Measurements from ENCODE around the gene BTNL8. TPM values are rescaled to one million over a fixed set of nuclear protein-coding genes. Genes with fewer than 3 reads are reported as not detected.

The BTNL8 gene
- total RNA-seq, 4 donors from 2014 or later, result 19.7 to 156 (median 59.0) TPM

- no peaks in the 10 kb centered on the region for H3K36me3 ChIP-seq
- peak overlapping the region in 1 of 4 donors; percentile 86 for H3K27ac ChIP-seq
- H3K27me3 ChIP-seq, result no peaks in the 10 kb centered on the region
- 73 to 79% methylated on average over 4 to 5 of the region's 5 CpGs for WGBS, 2 donors (ENCODE audit: low coverage in 1 of 2)
- intact Hi-C loops (cut with DNase I; ENCODE audit: low total_unique reads), result no loop called here
- H3K9me3 ChIP-seq, result peaks cover 0 to 2% of the 10 kb centered on the region in 2 donors
- H3K4me3 ChIP-seq, result peak overlapping the region in 1 of 4 donors; percentile 28
- DNase-seq, result no peak
- TF ChIP-seq EP300 (IDR thresholded peaks at IDR 0.05; ENCODE audit: low read depth) (no peak), POLR2A (IDR thresholded peaks at IDR 0.05) (no peak), POLR2AphosphoS5 (IDR thresholded peaks at IDR 0.05) (no peak), CTCF (IDR thresholded peaks at IDR 0.05) (no peak)
- peaks cover 0 to 8% (median 6%) of the 10 kb centered on the region in 4 donors for H3K4me1 ChIP-seq
- in situ Hi-C loops (cut with MboI; ENCODE audit: low pct_ligation_motif_present in 1 of 4, low pct_unique_long_range_greater_than_20kb in 1 of 4, low sequenced_read_pairs in 3 of 4), result no loop called here
Observed at GRCh38 chr5:180900178-180900577, 1.2 kb downstream of the BTNL8 start.

- Histone ChIP-seq H3K4me3 (no peak overlapping the region), H3K27me3 (no peaks in the 10 kb centered on the region), H3K9me3 (no peaks in the 10 kb centered on the region), H3K27ac (no peak overlapping the region), H3K4me1 (peaks cover 0 to 8% (median 6%) of the 10 kb centered on the region in 4 donors), H3K36me3 (no peaks in the 10 kb centered on the region)
- in situ Hi-C loops (cut with MboI; ENCODE audit: low pct_ligation_motif_present in 1 of 4, low pct_unique_long_range_greater_than_20kb in 1 of 4, low sequenced_read_pairs in 3 of 4), result no loop called here
- intact Hi-C loops (cut with DNase I; ENCODE audit: low total_unique reads), result no loop called here
- no peak for DNase-seq
- no peak for TF ChIP-seq POLR2AphosphoS5 (IDR thresholded peaks at IDR 0.05)
- no peak for TF ChIP-seq CTCF (IDR thresholded peaks at IDR 0.05)
- TF ChIP-seq POLR2A (IDR thresholded peaks at IDR 0.05), result no peak
- no peak for TF ChIP-seq EP300 (IDR thresholded peaks at IDR 0.05; ENCODE audit: low read depth)
- 66% methylated on average over 7 of the region's 7 CpGs for WGBS, 2 donors (ENCODE audit: low coverage in 1 of 2)
Observed at GRCh38 chr5:180901319-180902009, 2.5 kb downstream of the BTNL8 start.

- Histone ChIP-seq H3K9me3 (no peaks in the 10 kb centered on the region), H3K4me1 (no peaks in the 10 kb centered on the region), H3K27ac (no peak overlapping the region), H3K4me3 (no peak overlapping the region), H3K27me3 (no peaks in the 10 kb centered on the region), H3K36me3 (no peaks in the 10 kb centered on the region)
- no peak for DNase-seq
- WGBS, 2 donors (ENCODE audit: low coverage in 1 of 2), result 85 to 96% methylated on average over 4 to 9 of the region's 9 CpGs
- in situ Hi-C loops (cut with MboI; ENCODE audit: low pct_ligation_motif_present in 1 of 4, low pct_unique_long_range_greater_than_20kb in 1 of 4, low sequenced_read_pairs in 3 of 4), result no loop called here
- TF ChIP-seq EP300 (IDR thresholded peaks at IDR 0.05; ENCODE audit: low read depth), result no peak
- TF ChIP-seq POLR2A (IDR thresholded peaks at IDR 0.05), result no peak
- TF ChIP-seq CTCF (IDR thresholded peaks at IDR 0.05), result no peak
- no peak for TF ChIP-seq POLR2AphosphoS5 (IDR thresholded peaks at IDR 0.05)
- intact Hi-C loops (cut with DNase I; ENCODE audit: low total_unique reads), result no loop called here
Observed at GRCh38 chr5:180908400-180908799, 9.4 kb downstream of the BTNL8 start.

- H3K4me1 ChIP-seq, result no peaks in the 10 kb centered on the region
- H3K9me3 ChIP-seq, result no peaks in the 10 kb centered on the region
- no peak for DNase-seq
- H3K27ac ChIP-seq, result no peak overlapping the region
- no peak overlapping the region for H3K4me3 ChIP-seq
- 65 to 66% methylated on average over 9 of the region's 9 CpGs for WGBS, 2 donors (ENCODE audit: low coverage in 1 of 2)
- in situ Hi-C loops (cut with MboI; ENCODE audit: low pct_ligation_motif_present in 1 of 4, low pct_unique_long_range_greater_than_20kb in 1 of 4, low sequenced_read_pairs in 3 of 4) (no loop called here), intact Hi-C loops (cut with DNase I; ENCODE audit: low total_unique reads) (no loop called here)
- TF ChIP-seq EP300 (IDR thresholded peaks at IDR 0.05; ENCODE audit: low read depth) (no peak), CTCF (IDR thresholded peaks at IDR 0.05) (no peak)
- H3K27me3 ChIP-seq, result no peaks in the 10 kb centered on the region
- H3K36me3 ChIP-seq, result no peaks in the 10 kb centered on the region
Observed at GRCh38 chr5:180908998-180909731, 10.2 kb downstream of the BTNL8 start.

All from transverse colon (tissue), 4 donors.